GM18520 (cell line): Measurements from ENCODE around the gene PBX3.

Experiments used
- ATAC-seq: cut with Tn5 transposase; IDR thresholded peaks from one replicate; pipeline ENCODE4 v1.9.1; 2021; ENCODE audit not compliant: unreplicated experiment

Gene PBX3

GRCh38 chr9:125990186-125990792 is 243.1 kb downstream of the PBX3 start:
- ATAC-seq: no peak

GRCh38 chr9:125990793-125991220 is 243.6 kb downstream of the PBX3 start:
- no peak for ATAC-seq

GRCh38 chr9:125991886-125992529 is 244.8 kb downstream of the PBX3 start:
- no peak for ATAC-seq

DNA sequence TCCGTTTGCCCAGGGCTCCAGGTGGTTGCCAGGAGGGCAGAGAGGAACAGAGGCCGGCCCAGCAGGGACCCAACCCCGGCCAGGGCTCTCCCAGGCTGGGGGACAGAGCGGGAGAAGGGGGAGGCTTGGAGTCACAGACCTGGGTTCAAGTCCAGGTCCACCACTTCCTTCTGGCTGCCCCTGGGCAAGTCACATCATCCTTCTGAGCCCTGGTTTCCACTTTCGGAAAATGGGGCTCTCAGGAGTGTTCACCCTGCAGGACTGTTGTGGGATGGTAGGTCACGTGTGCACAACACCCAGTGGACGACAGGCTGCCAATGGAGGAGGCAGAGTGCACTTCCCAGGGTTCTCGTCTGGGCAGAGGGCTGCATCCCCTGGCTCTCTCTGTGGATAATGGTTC is 245.4 kb downstream of the PBX3 start:
- ATAC-seq: no peak

DNA sequence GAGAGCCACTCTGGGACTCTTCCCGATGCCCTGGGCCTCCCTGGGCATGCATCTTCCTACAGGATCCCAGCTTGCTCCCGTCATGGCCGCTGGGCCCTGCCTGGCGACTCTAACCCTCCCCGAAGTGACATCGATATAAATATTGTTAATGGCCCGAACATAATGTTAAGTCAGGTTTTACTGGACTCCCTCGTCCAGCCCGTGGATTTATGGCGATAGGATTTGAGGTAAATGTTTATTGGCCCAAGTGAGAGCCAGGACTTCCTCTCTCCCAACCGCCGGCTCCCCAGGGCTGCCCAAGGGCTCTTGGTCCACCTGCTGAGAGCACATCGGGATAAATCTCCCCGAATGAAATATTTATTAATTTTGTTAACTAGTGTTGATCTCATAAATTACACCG is 246.3 kb downstream of the PBX3 start:
- no peak for ATAC-seq

GRCh38 chr9:125994066-125994943 is 247.1 kb downstream of the PBX3 start:
- ATAC-seq: no peak

DNA sequence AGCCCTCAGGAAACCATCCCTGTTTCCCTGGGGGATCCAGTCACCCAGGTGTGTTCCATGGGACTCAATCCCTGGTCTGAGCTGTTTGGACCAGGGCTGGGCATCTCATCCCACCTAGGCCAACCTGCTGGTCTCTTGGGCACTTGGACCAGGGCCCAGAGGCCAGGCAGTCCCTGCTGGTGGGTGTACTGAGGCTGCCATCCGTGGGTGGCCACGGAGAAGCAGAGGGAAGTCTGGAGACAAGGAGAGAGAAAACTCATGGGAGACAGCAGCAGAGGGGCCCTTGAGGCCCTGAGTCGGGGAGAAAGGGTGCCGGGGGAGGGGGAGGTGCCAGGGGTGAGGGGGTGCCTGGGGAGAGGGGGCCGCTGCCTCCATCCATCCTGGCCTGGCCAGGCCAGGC is 247.8 kb downstream of the PBX3 start:
- no peak for ATAC-seq

GRCh38 chr9:125995706-125996105 is 248.5 kb downstream of the PBX3 start:
- ATAC-seq: no peak

DNA sequence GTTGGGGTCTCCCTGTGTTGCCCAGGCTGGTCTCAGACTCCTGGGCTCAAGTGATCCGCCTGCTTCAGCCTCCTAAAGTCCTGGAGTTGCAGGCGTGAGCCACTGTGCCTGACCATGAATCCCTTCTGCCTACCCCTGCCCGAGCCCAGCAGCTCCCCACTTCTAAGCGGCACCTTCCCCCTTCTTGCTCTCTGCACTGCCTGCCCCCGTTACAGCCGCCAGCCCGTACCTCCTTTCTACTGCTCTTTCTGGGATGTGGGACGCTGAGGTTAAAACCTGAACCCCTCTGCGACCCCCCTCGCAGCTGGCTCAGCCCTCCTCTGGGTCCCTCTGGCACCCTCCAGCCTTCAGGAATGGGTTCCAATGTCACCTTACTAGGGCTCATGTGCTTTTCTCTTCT is 249.6 kb downstream of the PBX3 start:
- ATAC-seq: no peak

DNA sequence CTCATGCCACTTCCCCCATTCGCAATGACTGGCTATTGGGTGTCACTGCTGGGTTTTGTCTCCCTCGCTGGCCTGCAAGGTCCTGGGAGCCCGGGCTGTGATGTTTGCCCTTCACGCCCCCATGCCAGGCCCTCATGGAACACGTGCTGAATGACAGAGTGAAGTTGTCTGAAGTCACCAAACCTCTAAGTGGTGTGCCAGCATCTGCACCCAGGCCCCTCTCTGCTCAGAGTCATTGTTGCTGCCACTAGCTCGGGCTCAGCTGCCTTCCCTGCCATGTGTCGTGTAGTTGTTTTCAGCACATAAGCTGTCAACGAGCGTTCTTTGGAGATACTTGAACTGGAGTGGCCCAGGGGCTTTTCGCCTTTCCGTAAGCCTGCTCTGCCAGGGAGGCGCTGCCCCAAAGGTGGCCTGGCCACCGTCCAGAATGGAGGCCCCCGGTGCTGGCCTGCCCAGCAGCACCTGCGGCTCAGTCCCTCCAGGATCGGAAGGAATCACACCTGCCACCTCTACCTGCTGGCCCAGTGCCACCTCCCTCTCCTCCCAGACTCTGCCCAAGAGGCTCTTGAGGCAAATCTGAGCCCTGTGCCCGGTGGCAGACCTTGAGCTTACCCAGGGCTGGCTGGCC is 250.1 kb downstream of the PBX3 start:
- ATAC-seq: no peak

DNA sequence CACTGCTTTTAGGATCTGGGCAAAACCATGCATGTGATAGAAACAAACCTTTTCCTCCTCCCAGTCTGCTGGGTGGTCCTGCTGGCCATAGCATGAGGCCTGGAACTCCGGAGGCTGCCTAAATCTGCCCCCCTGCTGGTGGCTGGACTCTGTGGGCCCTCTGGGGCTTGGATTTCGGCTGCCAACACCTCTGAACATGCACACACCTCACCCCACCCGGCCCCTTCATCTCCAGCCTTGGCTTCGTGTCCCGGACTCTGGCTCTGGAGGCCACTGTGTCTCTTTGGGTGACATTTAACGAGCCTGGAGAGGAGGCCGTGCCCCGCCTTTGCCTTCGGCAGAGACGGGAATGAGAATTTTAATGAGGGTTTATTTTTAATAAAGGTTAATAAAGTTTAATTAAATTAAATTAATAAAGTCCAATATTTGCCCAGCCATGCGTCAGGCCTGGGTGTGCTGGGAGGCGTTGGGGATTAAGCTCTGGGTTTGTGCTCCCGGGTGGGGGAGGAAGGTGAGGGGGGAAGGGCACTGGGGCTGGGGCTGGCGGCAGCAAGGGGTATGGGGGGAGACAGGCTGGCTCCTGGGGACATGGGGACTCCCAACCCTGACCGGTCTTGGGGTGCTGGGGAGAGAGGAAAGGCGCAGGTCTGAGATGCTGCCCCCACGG is 251.8 kb downstream of the PBX3 start:
- ATAC-seq: no peak

DNA sequence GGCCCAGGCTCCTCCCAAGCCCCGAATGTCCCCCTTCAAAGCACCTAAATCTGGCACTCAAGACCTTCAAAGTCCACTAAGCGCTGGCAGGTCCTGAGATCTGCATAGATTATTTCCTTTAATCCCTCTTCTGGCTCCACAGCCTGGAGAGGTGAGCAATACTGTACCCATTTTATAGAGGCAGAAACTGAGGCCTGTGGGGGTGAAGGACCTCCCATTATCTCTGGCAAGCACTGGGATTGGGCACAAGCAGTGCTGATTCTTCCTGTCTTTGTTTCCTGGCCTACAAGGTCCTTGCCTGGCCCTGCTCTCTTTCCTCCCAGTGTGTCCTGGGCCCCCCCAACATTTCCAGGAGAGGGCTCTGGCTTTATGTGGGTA is 252.3 kb downstream of the PBX3 start:
- ATAC-seq: no peak

GRCh38 chr9:126000256-126000655 is 253.1 kb downstream of the PBX3 start:
- no peak for ATAC-seq

- no peak for ATAC-seq
Measured at GRCh38 chr9:126000731-126001580, 253.8 kb downstream of the PBX3 start.

GRCh38 chr9:126001581-126002225 is 254.5 kb downstream of the PBX3 start:
- no peak for ATAC-seq

DNA sequence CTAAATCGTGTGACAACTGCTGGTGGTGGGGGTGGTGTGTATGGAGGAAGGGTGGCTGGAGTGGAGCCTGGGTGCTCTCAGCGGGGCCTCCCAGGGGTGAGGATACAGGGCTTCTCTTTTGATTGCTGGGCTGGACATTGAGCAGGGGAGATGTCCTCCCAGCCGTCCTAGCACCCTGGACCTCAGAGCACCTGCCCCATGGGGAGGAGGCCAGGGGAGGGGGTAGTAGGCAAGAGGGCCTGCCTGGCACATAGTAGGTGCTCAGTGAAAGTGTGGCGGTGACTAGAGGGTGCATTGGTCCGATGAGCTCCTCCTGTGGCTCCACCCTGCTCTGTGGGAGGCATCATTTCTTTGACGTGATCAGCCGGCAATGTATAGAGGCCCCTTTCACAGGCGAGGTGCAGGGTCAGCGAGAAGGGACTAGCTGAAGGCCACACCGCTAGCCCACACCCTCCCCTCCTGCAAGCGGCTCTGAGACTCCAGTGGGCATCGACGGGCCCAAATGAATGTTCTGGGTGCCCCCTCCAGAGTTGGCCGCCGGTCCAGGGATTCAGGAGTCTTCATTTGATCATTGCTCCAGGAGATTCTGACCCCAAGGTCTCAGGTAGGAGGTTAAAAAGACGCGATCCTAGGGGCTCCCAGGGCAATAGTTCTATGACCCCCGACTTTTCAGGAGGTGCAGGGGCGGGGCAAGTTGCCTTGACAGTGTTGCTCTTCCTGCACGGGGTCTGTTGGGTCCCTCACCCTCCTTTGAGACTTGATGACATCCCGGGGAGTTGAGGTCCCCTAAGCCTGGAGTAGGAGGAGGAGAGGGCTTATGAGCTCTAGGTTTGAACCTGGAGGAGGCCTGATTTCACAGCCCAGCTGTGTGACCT is 255.5 kb downstream of the PBX3 start:
- ATAC-seq: no peak

DNA sequence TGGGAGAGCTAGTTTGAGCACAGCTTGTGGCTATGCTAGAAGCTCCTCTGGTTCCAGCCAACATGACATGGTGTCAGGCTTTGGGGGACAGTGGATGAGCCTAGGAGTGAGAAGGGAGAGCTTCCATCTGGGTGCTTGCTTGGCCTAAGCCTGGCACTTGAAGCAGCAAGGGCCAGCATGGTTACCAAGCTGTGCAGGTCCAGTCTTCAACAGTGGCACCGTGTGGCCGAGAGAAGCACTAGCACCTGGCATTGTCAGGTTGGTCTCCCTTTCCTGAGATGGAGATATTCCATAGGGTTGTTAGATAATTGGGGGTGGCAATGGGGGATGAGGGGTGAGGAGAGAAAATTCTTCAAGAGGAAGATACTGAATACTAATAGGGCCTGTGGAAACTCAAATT is 261.9 kb downstream of the PBX3 start:
- ATAC-seq: no peak

DNA sequence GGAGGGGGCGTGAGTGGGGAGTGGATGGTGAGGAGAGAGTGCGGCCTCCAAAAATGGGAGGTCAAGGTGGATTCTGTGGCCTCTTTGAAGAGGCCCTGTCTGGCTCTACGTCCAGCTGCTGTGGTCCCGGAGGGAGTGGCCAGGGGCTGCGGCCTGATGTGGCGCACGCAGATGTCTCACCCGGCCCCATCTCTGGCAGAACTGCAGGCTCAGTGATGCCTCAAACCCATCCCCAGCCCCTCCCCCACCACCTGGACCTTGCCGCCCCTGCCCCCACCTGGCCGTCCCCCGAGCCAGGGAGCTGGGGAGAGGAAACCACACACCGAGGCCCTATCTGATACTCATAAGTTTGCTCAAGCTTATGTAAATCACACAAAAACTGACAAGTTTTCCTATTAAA is 267.6 kb downstream of the PBX3 start:
- ATAC-seq: no peak

GRCh38 chr9:126015424-126015823 is 268.3 kb downstream of the PBX3 start:
- no peak for ATAC-seq
